ENCODE results near the gene KCNJ6.
"Not testable (repeated sequence)": the region's sequence is repeated elsewhere in the genome, so short reads cannot be mapped to it uniquely, and the experiment has no call there.

KCNJ6 gene

GRCh38 chr21:37780991-37781983 lies 135.0 kb downstream of the KCNJ6 start:
- DNase-seq (ENCODE audit: low read depth, low spot score) = no peak

- DNase-seq (ENCODE audit: low read depth, low spot score) = no peak
Observed at GRCh38 chr21:37771181-37771580, 145.1 kb downstream of the KCNJ6 start.

- no peak for DNase-seq (ENCODE audit: low read depth, low spot score)
Observed at GRCh38 chr21:37770461-37770860, 145.8 kb downstream of the KCNJ6 start.

GRCh38 chr21:37769656-37770055 lies 146.6 kb downstream of the KCNJ6 start:
- no peak for DNase-seq (ENCODE audit: low read depth, low spot score)

- no peak for DNase-seq (ENCODE audit: low read depth, low spot score)
Observed at GRCh38 chr21:37767984-37768383, 148.3 kb downstream of the KCNJ6 start.

GRCh38 chr21:37766129-37766528 lies 150.1 kb downstream of the KCNJ6 start:
- DNase-seq (ENCODE audit: low read depth, low spot score) = no peak

GRCh38 chr21:37765221-37765900 lies 150.9 kb downstream of the KCNJ6 start:
- DNase-seq (ENCODE audit: low read depth, low spot score) = no peak

GRCh38 chr21:37764691-37765090 lies 151.6 kb downstream of the KCNJ6 start:
- no peak for DNase-seq (ENCODE audit: low read depth, low spot score)

GRCh38 chr21:37763298-37763697 lies 153.0 kb downstream of the KCNJ6 start:
- no peak for DNase-seq (ENCODE audit: low read depth, low spot score)

GRCh38 chr21:37762606-37763005 lies 153.7 kb downstream of the KCNJ6 start:
- no peak for DNase-seq (ENCODE audit: low read depth, low spot score)

GRCh38 chr21:37761406-37761805 lies 154.9 kb downstream of the KCNJ6 start:
- DNase-seq (ENCODE audit: low read depth, low spot score) = not testable (repeated sequence)

- DNase-seq (ENCODE audit: low read depth, low spot score) = no peak
Observed at GRCh38 chr21:37759777-37760176, 156.5 kb downstream of the KCNJ6 start.

GRCh38 chr21:37758982-37759381 lies 157.3 kb downstream of the KCNJ6 start:
- peak; percentile 73 for DNase-seq (ENCODE audit: low read depth, low spot score)

- no peak for DNase-seq (ENCODE audit: low read depth, low spot score)
Observed at GRCh38 chr21:37757606-37758376, 158.5 kb downstream of the KCNJ6 start.

GRCh38 chr21:37753122-37753599 lies 163.1 kb downstream of the KCNJ6 start:
- DNase-seq (ENCODE audit: low read depth, low spot score) = peak; percentile 16

GRCh38 chr21:37751268-37751975 lies 164.8 kb downstream of the KCNJ6 start:
- no peak for DNase-seq (ENCODE audit: low read depth, low spot score)

GRCh38 chr21:37749132-37749531 lies 167.1 kb downstream of the KCNJ6 start:
- no peak for DNase-seq (ENCODE audit: low read depth, low spot score)

- DNase-seq (ENCODE audit: low read depth, low spot score) = no peak
Observed at GRCh38 chr21:37748351-37748750, 167.9 kb downstream of the KCNJ6 start.

GRCh38 chr21:37746849-37747248 lies 169.4 kb downstream of the KCNJ6 start:
- no peak for DNase-seq (ENCODE audit: low read depth, low spot score)

GRCh38 chr21:37744551-37744950 lies 171.7 kb downstream of the KCNJ6 start:
- no peak for DNase-seq (ENCODE audit: low read depth, low spot score)

- DNase-seq (ENCODE audit: low read depth, low spot score) = no peak
Observed at GRCh38 chr21:37742532-37742931, 173.7 kb downstream of the KCNJ6 start.
